ENCODE results near the gene STOM.

Gene STOM

DNA sequence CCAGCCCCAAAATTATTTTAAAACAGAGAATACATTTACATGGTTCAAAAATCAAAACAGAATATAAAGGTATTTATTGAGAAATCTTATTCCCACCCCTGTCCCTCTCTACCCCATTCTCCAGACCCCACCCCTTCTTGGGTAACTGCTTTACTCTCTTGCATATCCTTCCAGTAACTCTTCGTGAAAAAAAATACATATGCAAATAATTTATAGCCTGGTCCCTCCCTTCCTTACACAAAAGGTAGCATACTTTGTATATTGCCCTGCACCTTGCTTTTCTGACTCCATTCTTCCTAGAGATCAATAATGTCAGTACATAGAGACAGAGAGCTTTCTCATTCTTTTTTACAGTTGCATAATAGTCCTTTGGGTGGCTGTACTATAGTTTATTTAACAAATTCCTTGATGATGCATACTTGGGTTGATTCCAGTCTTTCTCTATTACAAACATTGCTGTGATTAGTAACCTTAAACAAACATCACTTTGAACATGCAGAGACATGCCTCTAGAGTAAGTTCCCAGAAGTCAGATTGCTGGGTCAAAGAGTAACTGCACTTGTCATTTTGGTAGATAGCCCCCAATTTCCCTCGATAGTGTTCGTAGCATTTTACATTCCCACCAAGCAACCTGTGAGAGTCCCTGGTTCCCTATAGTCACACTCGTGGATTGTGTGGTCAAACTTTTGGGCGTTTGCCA, 47.9 kb downstream of the STOM start (continued):
- TF ChIP-seq, protein P1, sequence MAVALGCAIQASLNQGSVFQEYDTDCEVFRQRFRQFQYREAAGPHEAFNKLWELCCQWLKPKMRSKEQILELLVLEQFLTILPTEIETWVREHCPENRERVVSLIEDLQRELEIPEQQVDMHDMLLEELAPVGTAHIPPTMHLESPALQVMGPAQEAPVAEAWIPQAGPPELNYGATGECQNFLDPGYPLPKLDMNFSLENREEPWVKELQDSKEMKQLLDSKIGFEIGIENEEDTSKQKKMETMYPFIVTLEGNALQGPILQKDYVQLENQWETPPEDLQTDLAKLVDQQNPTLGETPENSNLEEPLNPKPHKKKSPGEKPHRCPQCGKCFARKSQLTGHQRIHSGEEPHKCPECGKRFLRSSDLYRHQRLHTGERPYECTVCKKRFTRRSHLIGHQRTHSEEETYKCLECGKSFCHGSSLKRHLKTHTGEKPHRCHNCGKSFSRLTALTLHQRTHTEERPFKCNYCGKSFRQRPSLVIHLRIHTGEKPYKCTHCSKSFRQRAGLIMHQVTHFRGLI (tag by site-specific recombination; IDR thresholded peaks at IDR 0.05) = no peak
- TF ChIP-seq, protein P2, sequence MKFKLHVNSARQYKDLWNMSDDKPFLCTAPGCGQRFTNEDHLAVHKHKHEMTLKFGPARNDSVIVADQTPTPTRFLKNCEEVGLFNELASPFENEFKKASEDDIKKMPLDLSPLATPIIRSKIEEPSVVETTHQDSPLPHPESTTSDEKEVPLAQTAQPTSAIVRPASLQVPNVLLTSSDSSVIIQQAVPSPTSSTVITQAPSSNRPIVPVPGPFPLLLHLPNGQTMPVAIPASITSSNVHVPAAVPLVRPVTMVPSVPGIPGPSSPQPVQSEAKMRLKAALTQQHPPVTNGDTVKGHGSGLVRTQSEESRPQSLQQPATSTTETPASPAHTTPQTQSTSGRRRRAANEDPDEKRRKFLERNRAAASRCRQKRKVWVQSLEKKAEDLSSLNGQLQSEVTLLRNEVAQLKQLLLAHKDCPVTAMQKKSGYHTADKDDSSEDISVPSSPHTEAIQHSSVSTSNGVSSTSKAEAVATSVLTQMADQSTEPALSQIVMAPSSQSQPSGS (tag by site-specific recombination; IDR thresholded peaks at IDR 0.05; ENCODE audit: low read depth) = no peak
- TF ChIP-seq GLI4 (tag by site-specific recombination; IDR thresholded peaks at IDR 0.05) (no peak), ZNF544 (tag by site-specific recombination; IDR thresholded peaks at IDR 0.05) (no peak), ZNF830 (tag by site-specific recombination; IDR thresholded peaks at IDR 0.05; ENCODE audit: low read depth) (no peak), OVOL3 (tag by site-specific recombination; IDR thresholded peaks at IDR 0.05) (no peak)

DNA sequence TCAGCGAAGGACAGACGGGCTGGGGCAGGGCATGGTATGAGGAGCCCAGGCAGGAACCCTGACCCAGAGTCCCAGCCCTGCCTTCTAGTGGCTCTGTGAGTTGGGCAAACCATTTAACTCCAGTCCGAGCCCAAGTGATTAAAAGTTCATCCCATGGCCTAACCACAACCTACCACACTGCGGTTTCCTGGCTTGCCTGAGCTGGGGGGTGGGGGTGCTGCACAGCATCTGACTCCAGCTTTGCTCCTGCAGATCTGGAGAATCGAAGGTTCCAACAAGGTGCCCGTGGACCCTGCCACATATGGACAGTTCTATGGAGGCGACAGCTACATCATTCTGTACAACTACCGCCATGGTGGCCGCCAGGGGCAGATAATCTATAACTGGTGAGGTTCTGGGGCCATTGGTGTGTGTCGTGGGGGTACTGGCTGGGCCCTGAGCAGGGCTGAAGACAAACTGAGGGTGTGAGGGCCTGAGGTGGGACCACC, 49.0 kb downstream of the STOM start:
- POLR2A ChIA-PET = interaction anchor here (1.1 kb wide), 1 partner anchor 77 kb away, joined by 3 read pairs; no protein-coding TSS in a partner anchor
- CTCF ChIA-PET = interaction anchor here (0.7 to 7.5 kb wide), 21 partner anchors 11 to 180 kb away, joined by 3 to 236 read pairs (median 25); no protein-coding TSS in a partner anchor
- Histone ChIP-seq H3K4me3 (ENCODE audit: low read depth, low read length) (no peak overlapping the region), H3K4me1 (ENCODE audit: control insufficient read depth, insufficient read depth, low read length) (no peaks in the 10 kb centered on the region), H3K9me3 (ENCODE audit: control insufficient read depth, insufficient read depth, low read depth, low read length) (no peaks in the 10 kb centered on the region), H3K27ac (ENCODE audit: extremely low read depth, low read depth, low read length) (no peak overlapping the region), H3K36me3 (ENCODE audit: control insufficient read depth in 2 of 2, insufficient read depth in 1 of 2, low read length in 2 of 2) (peaks cover 0 to 47% of the 10 kb centered on the region in 2 experiments; a peak in 1 of 3 replicates)
- TF ChIP-seq KLF8 (tag by site-specific recombination; IDR thresholded peaks at IDR 0.05) (no peak), ZNF600 (tag by site-specific recombination; IDR thresholded peaks at IDR 0.05) (no peak), ZNF121 (tag by site-specific recombination; IDR thresholded peaks at IDR 0.05) (no peak)

DNA sequence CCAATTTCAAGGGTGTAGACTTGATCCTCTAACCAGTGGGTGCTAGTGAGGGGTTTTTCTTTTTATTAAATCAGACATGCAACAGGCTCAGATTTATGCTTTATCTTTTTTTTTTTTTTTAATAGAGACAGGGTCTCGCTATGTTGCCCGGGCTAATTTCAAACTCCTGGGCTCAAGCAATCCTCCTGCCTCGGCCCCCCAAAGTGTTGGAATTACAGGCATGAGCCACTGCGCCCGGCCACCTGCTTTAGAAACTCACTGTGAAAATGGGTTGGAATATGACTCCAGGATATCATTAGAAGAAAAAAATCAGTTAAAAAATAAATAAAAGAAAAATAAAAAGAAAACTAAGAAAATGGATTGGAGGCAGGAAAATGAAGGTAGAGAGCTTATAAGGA, 50.7 kb downstream of the STOM start:
- Histone ChIP-seq H3K36me3 (ENCODE audit: control insufficient read depth in 2 of 2, insufficient read depth in 1 of 2, low read length in 2 of 2) (peaks cover 0 to 31% of the 10 kb centered on the region in 2 experiments; a peak in 1 of 3 replicates), H3K27ac (ENCODE audit: extremely low read depth, low read depth, low read length) (no peak overlapping the region), H3K4me1 (ENCODE audit: control insufficient read depth, insufficient read depth, low read length) (no peaks in the 10 kb centered on the region), H3K4me3 (ENCODE audit: low read depth, low read length) (no peak overlapping the region), H3K9me3 (ENCODE audit: control insufficient read depth, insufficient read depth, low read depth, low read length) (no peaks in the 10 kb centered on the region)
- no peak for TF ChIP-seq ZNF549 (tag by site-specific recombination; IDR thresholded peaks at IDR 0.05)
- no peak for TF ChIP-seq ZNF19 (tag by site-specific recombination; IDR thresholded peaks at IDR 0.05; ENCODE audit: low read depth)
- TF ChIP-seq SCRT2 (tag by site-specific recombination; IDR thresholded peaks at IDR 0.05) = no peak
- TF ChIP-seq ZNF768 (tag by site-specific recombination; IDR thresholded peaks at IDR 0.05) = no peak
- TF ChIP-seq ZNF433 (tag by site-specific recombination; IDR thresholded peaks at IDR 0.05; ENCODE audit: low read depth) = no peak
- no peak for TF ChIP-seq ZFP41 (tag by site-specific recombination; IDR thresholded peaks at IDR 0.05; ENCODE audit: borderline replicate concordance)
- TF ChIP-seq ZNF37A (tag by site-specific recombination; IDR thresholded peaks at IDR 0.05) = no peak
- no peak for TF ChIP-seq SP7 (tag by site-specific recombination; IDR thresholded peaks at IDR 0.05)
- no peak for TF ChIP-seq ZNF561 (tag by site-specific recombination; IDR thresholded peaks at IDR 0.05; ENCODE audit: borderline replicate concordance)
- TF ChIP-seq ZNF776 (tag by site-specific recombination; IDR thresholded peaks at IDR 0.05; ENCODE audit: borderline replicate concordance) = no peak
- no peak for TF ChIP-seq ZNF121 (tag by site-specific recombination; IDR thresholded peaks at IDR 0.05)
- no peak for TF ChIP-seq ZFP3 (tag by site-specific recombination; IDR thresholded peaks at IDR 0.05; ENCODE audit: low read depth)
- TF ChIP-seq ZNF311 (tag by site-specific recombination; IDR thresholded peaks at IDR 0.05; ENCODE audit: borderline replicate concordance) = no peak
- no peak for TF ChIP-seq ZNF2 (tag by site-specific recombination; IDR thresholded peaks at IDR 0.05)
- no peak for TF ChIP-seq IKZF3 (tag by site-specific recombination; IDR thresholded peaks at IDR 0.05)
- TF ChIP-seq, protein P3, sequence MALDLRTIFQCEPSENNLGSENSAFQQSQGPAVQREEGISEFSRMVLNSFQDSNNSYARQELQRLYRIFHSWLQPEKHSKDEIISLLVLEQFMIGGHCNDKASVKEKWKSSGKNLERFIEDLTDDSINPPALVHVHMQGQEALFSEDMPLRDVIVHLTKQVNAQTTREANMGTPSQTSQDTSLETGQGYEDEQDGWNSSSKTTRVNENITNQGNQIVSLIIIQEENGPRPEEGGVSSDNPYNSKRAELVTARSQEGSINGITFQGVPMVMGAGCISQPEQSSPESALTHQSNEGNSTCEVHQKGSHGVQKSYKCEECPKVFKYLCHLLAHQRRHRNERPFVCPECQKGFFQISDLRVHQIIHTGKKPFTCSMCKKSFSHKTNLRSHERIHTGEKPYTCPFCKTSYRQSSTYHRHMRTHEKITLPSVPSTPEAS (tag by site-specific recombination; IDR thresholded peaks at IDR 0.05) = no peak
- no peak for TF ChIP-seq ZNF114 (tag by site-specific recombination; IDR thresholded peaks at IDR 0.05)
- ChIA-PET CTCF (interaction anchor here (0.5 to 7.5 kb wide), 77 partner anchors 10 to 580 kb away, joined by 3 to 236 read pairs (median 5); partner anchors contain the start of genes GSN and RAB14), POLR2A (interaction anchor here (0.5 to 1.0 kb wide), 6 partner anchors 9 to 333 kb away, joined by 3 to 4 read pairs (median 3); no protein-coding TSS in a partner anchor)
